Left ventricle myocardium inferior (tissue), 1 donor: ENCODE results near the gene HSD11B1L. TPM values are rescaled to one million over a fixed set of nuclear protein-coding genes. Genes with fewer than 3 reads are reported as not detected.

Experiments used
- DNase-seq: peaks from one replicate; pipeline ENCODE4 v3.0.0-alpha.2; 2020
- H3K27ac ChIP-seq: fragments of 200-600 bp; replicated peaks from 2 replicates; pipeline ENCODE4 v1.8.0; 2021
- H3K27me3 ChIP-seq: fragments of 200-600 bp; 2 replicates; pipeline ENCODE4 v1.8.0; 2021; ENCODE audit warnings: low read depth
- H3K36me3 ChIP-seq: fragments of 200-600 bp; 2 replicates; pipeline ENCODE4 v1.8.0; 2021
- H3K4me1 ChIP-seq: fragments of 200-600 bp; 2 replicates; pipeline ENCODE4 v1.8.0; 2021
- H3K4me3 ChIP-seq: fragments of 200-600 bp; 2 replicates; pipeline ENCODE4 v1.8.0; 2021; ENCODE audit warnings: mild to moderate bottlenecking, moderate library complexity
- H3K9me3 ChIP-seq: fragments of 200-600 bp; replicated peaks from 2 replicates; pipeline ENCODE4 v1.8.0; 2021
- CTCF ChIP-seq: fragments of 200-600 bp; IDR thresholded peaks from 2 replicates; pipeline ENCODE4 v1.8.0; 2021; ENCODE audit warnings: antibody characterized with exemption, mild to moderate bottlenecking, borderline replicate concordance
- intact Hi-C: fragments of 100-400 bp; cut with micrococcal nuclease; formaldehyde crosslinking; loops from one replicate; pipeline ENCODE4 v1.11.0; 2022
- total RNA-seq: library from RNA; stranded (reverse); fragmentation: NEBNext Ultra II Directional; extraction: Animal tissue kit (Norgen Biotek cat#: 25700); gene quantifications from one replicate; pipeline ENCODE4 v1.2.1, GENCODE V29; 2021
- donor health status: DM: no; HTN: yes; CAD: no; lungs with severe emphysema.

The HSD11B1L gene
- total RNA-seq, 1 donor from 2014 or later = 4.5 TPM

- Histone ChIP-seq H3K4me1 (peaks cover 36% of the 10 kb centered on the region), H3K27me3 (no peaks in the 10 kb centered on the region), H3K9me3 (no peaks in the 10 kb centered on the region), H3K4me3 (no peak overlapping the region), H3K27ac (peak overlapping the region; percentile 94), H3K36me3 (peaks cover 67% of the 10 kb centered on the region)
- no peak for DNase-seq
- intact Hi-C loops = no loop called here
- no peak for TF ChIP-seq CTCF
Observed at GRCh38 chr19:5693195-5694166, 12.7 kb downstream of the HSD11B1L start.

GRCh38 chr19:5694167-5694955, 13.5 kb downstream of the HSD11B1L start:
- H3K9me3 ChIP-seq = no peaks in the 10 kb centered on the region
- no peak overlapping the region for H3K4me3 ChIP-seq
- peaks cover 76% of the 10 kb centered on the region for H3K36me3 ChIP-seq
- H3K4me1 ChIP-seq = peaks cover 36% of the 10 kb centered on the region
- DNase-seq = no peak
- no peak overlapping the region for H3K27ac ChIP-seq
- intact Hi-C loops = no loop called here
- TF ChIP-seq CTCF = no peak
- H3K27me3 ChIP-seq = no peaks in the 10 kb centered on the region

- Histone ChIP-seq H3K9me3 (no peaks in the 10 kb centered on the region), H3K27ac (no peak overlapping the region), H3K36me3 (peaks cover 83% of the 10 kb centered on the region), H3K27me3 (no peaks in the 10 kb centered on the region), H3K4me3 (no peak overlapping the region), H3K4me1 (peaks cover 33% of the 10 kb centered on the region)
- intact Hi-C loops = no loop called here
- no peak for TF ChIP-seq CTCF
- no peak for DNase-seq
Observed at GRCh38 chr19:5694956-5695648, 14.3 kb downstream of the HSD11B1L start.

- Histone ChIP-seq H3K27ac (no peak overlapping the region), H3K27me3 (no peaks in the 10 kb centered on the region), H3K4me3 (no peak overlapping the region), H3K9me3 (no peaks in the 10 kb centered on the region), H3K36me3 (peaks cover 90% of the 10 kb centered on the region), H3K4me1 (peaks cover 27% of the 10 kb centered on the region)
- no peak for TF ChIP-seq CTCF
- no peak for DNase-seq
- intact Hi-C loops = no loop called here
Observed at GRCh38 chr19:5695649-5696195, 14.9 kb downstream of the HSD11B1L start.
